Neural cell (in vitro differentiated cells): ENCODE results near the gene SLC17A1. TPM values are rescaled to one million over a fixed set of nuclear protein-coding genes. Genes with fewer than 3 reads are reported as not detected.

Experiments used
- H2AFZ ChIP-seq: fragments of 200-600, 300-800 bp; sonication (generic), shearing (Covaris generic); 2 replicates; pipeline ENCODE4 v1.6.0; 2014; ENCODE audit warnings: low read depth, mild to moderate bottlenecking, antibody characterized with exemption, low read length, moderate library complexity
- H3F3A ChIP-seq: fragments of 200-600 bp; shearing (Covaris generic); 2 replicates; pipeline ENCODE4 v1.6.1; 2016; ENCODE audit warnings: mild to moderate bottlenecking, moderate library complexity, mixed read lengths, antibody characterized with exemption, low read length; ENCODE audit not compliant: insufficient read depth, poor library complexity, severe bottlenecking
- H3K27ac ChIP-seq: fragments of 200-600, 300-800 bp; sonication (generic), shearing (Covaris generic); 2 replicates; pipeline ENCODE4 v1.5.1; 2014; ENCODE audit warnings: mild to moderate bottlenecking, low read length, moderate library complexity
- H3K27me3 ChIP-seq: fragments of 300-800, 200-600 bp; sonication (generic), shearing (Covaris generic); 2 replicates; pipeline ENCODE4 v1.6.0; 2014; ENCODE audit warnings: mild to moderate bottlenecking, low read depth, low read length, moderate library complexity; ENCODE audit not compliant: insufficient read depth
- H3K36me3 ChIP-seq: fragments of 300-800, 200-600 bp; sonication (generic), shearing (Covaris generic); 2 replicates; pipeline ENCODE4 v1.5.1; 2014; ENCODE audit warnings: mild to moderate bottlenecking, antibody characterized with exemption, low read length, moderate library complexity; ENCODE audit not compliant: insufficient read depth
- H3K4me2 ChIP-seq: fragments of 300-800, 200-600 bp; sonication (generic), shearing (Covaris generic); 2 replicates; pipeline ENCODE4 v1.6.0; 2014; ENCODE audit warnings: mild to moderate bottlenecking, low read length
- H3K4me3 ChIP-seq: fragments of 300-800, 200-600 bp; sonication (generic), shearing (Covaris generic); 2 replicates; pipeline ENCODE4 v1.5.1; 2014; ENCODE audit warnings: mild to moderate bottlenecking, low read length, moderate library complexity
- H3K79me2 ChIP-seq: fragments of 200-600 bp; shearing (Covaris generic); replicated peaks from 2 replicates; pipeline ENCODE4 v1.6.0; 2014; ENCODE audit warnings: mild to moderate bottlenecking, low read length, moderate library complexity; ENCODE audit not compliant: insufficient read depth
- H3K9ac ChIP-seq: fragments of 300-800, 200-600 bp; sonication (generic), shearing (Covaris generic); 2 replicates; pipeline ENCODE4 v1.6.1; 2016; ENCODE audit warnings: mild to moderate bottlenecking, low read length, mixed read lengths
- H3K9me2 ChIP-seq: fragments of 200-600 bp; shearing (Covaris generic); 2 replicates; pipeline ENCODE4 v1.6.1; 2016; ENCODE audit warnings: mild to moderate bottlenecking, low read length, mixed read lengths; ENCODE audit not compliant: insufficient read depth
- H3K9me3 ChIP-seq: fragments of 200-600, 300-800 bp; sonication (generic), shearing (Covaris generic); 2 replicates; pipeline ENCODE4 v1.6.1; 2016; ENCODE audit warnings: mild to moderate bottlenecking, mixed run types, low read length, moderate library complexity, mixed read lengths
- H4K20me1 ChIP-seq: fragments of 200-600 bp; shearing (Covaris generic); 2 replicates; pipeline ENCODE4 v1.6.1; 2016; ENCODE audit warnings: mild to moderate bottlenecking, mixed run types; ENCODE audit not compliant: insufficient read depth
- EP300 ChIP-seq: fragments of 450-650 bp; conservative IDR thresholded peaks from 2 replicates; pipeline ENCODE4 v1.6.1; 2014; ENCODE audit warnings: antibody characterized with exemption, mild to moderate bottlenecking, moderate library complexity; ENCODE audit not compliant: poor library complexity, severe bottlenecking
- EZH2 ChIP-seq: fragments of 200-600, 300-800 bp; shearing (Covaris generic), sonication (generic); IDR thresholded peaks from 2 replicates; pipeline ENCODE4 v1.6.1; 2014; ENCODE audit warnings: antibody characterized with exemption, low read length, borderline replicate concordance, mild to moderate bottlenecking; ENCODE audit not compliant: insufficient read depth, poor library complexity, severe bottlenecking
- MXI1 ChIP-seq: fragments of 450-650 bp; conservative IDR thresholded peaks from 2 replicates; pipeline ENCODE4 v1.6.1; 2014; ENCODE audit warnings: antibody characterized with exemption, mild to moderate bottlenecking; ENCODE audit not compliant: poor library complexity, severe bottlenecking
- POLR2AphosphoS5 ChIP-seq: IDR thresholded peaks from 2 replicates; pipeline ENCODE4 v1.6.1; 2012
- RAD21 ChIP-seq: fragments of 450-650 bp; conservative IDR thresholded peaks from 2 replicates; pipeline ENCODE4 v1.6.1; 2014; ENCODE audit warnings: antibody characterized with exemption, mild to moderate bottlenecking, moderate library complexity
- SMC3 ChIP-seq: fragments of 450-650 bp; conservative IDR thresholded peaks from 2 replicates; pipeline ENCODE4 v1.6.1; 2014; ENCODE audit warnings: antibody characterized with exemption, mild to moderate bottlenecking, moderate library complexity; ENCODE audit not compliant: poor library complexity
- TAF1 ChIP-seq: IDR thresholded peaks from 2 replicates; pipeline ENCODE4 v1.6.1; 2012; ENCODE audit warnings: low read depth
- polyA plus RNA-seq: library from polyadenylated mRNA; depleted of rRNA; stranded (reverse); fragments of >200 nt; gene quantifications from 2 replicates; pipeline ENCODE4 v1.2.3, GENCODE V29; 2014
- TF ChIP-seq, protein P1 (sequence below): IDR thresholded peaks from 2 replicates; pipeline ENCODE4 v1.6.1; 2012; ENCODE audit warnings: borderline replicate concordance
- TF ChIP-seq, protein P2 (sequence below): fragments of 450-650 bp; IDR thresholded peaks from 2 replicates; pipeline ENCODE4 v1.5.1; 2014; ENCODE audit warnings: antibody characterized with exemption, mild to moderate bottlenecking, moderate library complexity; ENCODE audit not compliant: poor library complexity, severe bottlenecking

Gene SLC17A1
- polyA plus RNA-seq, 1 donor from 2014 or later = not detected

DNA sequence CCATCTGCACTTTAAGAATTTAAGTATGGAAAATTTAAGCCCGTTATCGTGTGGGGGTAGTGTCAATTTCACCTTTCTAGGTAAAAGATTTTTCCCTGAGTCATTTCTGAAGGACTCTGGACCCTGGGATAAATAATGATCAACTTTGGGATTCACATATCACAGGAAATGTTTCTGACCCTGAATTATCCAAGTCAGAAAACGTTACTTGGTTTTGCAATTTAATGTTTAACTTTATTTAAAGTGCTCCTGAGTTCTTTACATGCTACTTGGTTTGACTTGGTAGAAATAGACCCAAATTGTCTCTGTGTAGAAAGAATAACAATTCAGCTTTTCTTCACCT, 43.7 kb upstream of the SLC17A1 start:
- H2AFZ ChIP-seq = no peak overlapping the region
- H3K27me3 ChIP-seq = no peaks in the 10 kb centered on the region
- no peaks in the 10 kb centered on the region for H4K20me1 ChIP-seq
- no peaks in the 10 kb centered on the region for H3K9me2 ChIP-seq
- TF ChIP-seq MXI1 = no peak
- TF ChIP-seq SMC3 = no peak
- no peak for TF ChIP-seq TAF1
- H3F3A ChIP-seq = no peaks in the 10 kb centered on the region
- no peaks in the 10 kb centered on the region for H3K79me2 ChIP-seq
- no peak overlapping the region for H3K4me3 ChIP-seq
- no peaks in the 10 kb centered on the region for H3K9me3 ChIP-seq
- no peak overlapping the region for H3K4me2 ChIP-seq
- H3K9ac ChIP-seq = no peak overlapping the region
- no peaks in the 10 kb centered on the region for H3K36me3 ChIP-seq
- no peak overlapping the region for H3K27ac ChIP-seq

DNA sequence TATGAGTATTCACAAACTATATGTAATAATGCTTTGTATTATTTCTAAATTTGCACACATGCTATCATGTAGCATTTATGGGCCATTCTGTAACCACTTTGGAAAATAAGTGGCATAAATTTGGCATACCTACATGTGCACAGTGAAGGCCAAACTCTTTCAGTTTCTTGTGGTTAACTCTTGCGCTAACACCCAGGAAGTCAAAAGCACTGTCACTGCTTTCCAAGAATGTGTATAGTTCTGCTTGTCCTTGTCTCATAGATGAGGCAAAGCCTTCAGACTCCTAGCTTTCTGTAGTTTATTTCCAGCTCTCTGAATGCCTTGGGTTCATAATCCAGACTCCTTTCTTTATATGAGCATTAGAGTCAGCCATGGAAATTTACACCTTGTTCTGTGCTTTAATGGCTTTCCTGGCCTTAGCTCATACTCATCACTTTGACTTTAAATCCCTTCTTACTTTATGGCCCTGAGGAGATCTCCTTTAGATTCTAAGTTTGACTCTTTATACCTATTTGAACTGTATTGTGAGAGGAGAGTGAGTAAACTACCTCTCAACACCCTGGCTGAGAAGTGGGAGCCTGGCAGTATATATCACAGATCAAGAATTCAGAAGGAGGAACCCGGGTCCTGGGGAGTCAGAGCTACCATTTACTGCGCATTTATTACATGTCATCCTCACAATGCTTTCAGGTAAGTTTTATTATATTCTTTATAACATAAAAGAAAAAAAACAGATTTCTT, 43.1 kb upstream of the SLC17A1 start:
- Histone ChIP-seq H3K4me2 (no peak overlapping the region), H3K9me3 (no peaks in the 10 kb centered on the region), H3K9me2 (no peaks in the 10 kb centered on the region), H2AFZ (no peak overlapping the region), H3K27me3 (no peaks in the 10 kb centered on the region), H3K27ac (no peak overlapping the region), H3F3A (no peaks in the 10 kb centered on the region), H3K79me2 (no peaks in the 10 kb centered on the region), H4K20me1 (no peaks in the 10 kb centered on the region), H3K36me3 (no peaks in the 10 kb centered on the region), H3K4me3 (no peak overlapping the region), H3K9ac (no peak overlapping the region)
- TF ChIP-seq, protein P1, sequence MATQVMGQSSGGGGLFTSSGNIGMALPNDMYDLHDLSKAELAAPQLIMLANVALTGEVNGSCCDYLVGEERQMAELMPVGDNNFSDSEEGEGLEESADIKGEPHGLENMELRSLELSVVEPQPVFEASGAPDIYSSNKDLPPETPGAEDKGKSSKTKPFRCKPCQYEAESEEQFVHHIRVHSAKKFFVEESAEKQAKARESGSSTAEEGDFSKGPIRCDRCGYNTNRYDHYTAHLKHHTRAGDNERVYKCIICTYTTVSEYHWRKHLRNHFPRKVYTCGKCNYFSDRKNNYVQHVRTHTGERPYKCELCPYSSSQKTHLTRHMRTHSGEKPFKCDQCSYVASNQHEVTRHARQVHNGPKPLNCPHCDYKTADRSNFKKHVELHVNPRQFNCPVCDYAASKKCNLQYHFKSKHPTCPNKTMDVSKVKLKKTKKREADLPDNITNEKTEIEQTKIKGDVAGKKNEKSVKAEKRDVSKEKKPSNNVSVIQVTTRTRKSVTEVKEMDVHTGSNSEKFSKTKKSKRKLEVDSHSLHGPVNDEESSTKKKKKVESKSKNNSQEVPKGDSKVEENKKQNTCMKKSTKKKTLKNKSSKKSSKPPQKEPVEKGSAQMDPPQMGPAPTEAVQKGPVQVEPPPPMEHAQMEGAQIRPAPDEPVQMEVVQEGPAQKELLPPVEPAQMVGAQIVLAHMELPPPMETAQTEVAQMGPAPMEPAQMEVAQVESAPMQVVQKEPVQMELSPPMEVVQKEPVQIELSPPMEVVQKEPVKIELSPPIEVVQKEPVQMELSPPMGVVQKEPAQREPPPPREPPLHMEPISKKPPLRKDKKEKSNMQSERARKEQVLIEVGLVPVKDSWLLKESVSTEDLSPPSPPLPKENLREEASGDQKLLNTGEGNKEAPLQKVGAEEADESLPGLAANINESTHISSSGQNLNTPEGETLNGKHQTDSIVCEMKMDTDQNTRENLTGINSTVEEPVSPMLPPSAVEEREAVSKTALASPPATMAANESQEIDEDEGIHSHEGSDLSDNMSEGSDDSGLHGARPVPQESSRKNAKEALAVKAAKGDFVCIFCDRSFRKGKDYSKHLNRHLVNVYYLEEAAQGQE = no peak
- no peak for TF ChIP-seq EP300
- no peak for TF ChIP-seq POLR2AphosphoS5
- no peak for TF ChIP-seq EZH2
- TF ChIP-seq RAD21 = no peak
- no peak for TF ChIP-seq MXI1
- TF ChIP-seq SMC3 = no peak
- TF ChIP-seq TAF1 = no peak
- TF ChIP-seq, protein P2, sequence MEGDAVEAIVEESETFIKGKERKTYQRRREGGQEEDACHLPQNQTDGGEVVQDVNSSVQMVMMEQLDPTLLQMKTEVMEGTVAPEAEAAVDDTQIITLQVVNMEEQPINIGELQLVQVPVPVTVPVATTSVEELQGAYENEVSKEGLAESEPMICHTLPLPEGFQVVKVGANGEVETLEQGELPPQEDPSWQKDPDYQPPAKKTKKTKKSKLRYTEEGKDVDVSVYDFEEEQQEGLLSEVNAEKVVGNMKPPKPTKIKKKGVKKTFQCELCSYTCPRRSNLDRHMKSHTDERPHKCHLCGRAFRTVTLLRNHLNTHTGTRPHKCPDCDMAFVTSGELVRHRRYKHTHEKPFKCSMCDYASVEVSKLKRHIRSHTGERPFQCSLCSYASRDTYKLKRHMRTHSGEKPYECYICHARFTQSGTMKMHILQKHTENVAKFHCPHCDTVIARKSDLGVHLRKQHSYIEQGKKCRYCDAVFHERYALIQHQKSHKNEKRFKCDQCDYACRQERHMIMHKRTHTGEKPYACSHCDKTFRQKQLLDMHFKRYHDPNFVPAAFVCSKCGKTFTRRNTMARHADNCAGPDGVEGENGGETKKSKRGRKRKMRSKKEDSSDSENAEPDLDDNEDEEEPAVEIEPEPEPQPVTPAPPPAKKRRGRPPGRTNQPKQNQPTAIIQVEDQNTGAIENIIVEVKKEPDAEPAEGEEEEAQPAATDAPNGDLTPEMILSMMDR = no peak
